ENCODE results near the gene ZNRF1.

GRCh38 chr16:75010427-75010826 is 11.6 kb downstream of the ZNRF1 start:
- TF ChIP-seq REST (IDR thresholded peaks at IDR 0.05; ENCODE audit: insufficient read depth in 1 of 2, low read depth in 2 of 2, low read length in 2 of 2) (no peak), POLR2AphosphoS5 (IDR thresholded peaks at IDR 0.05; ENCODE audit: low read depth, low read length) (no peak), TAF1 (IDR thresholded peaks at IDR 0.05; ENCODE audit: borderline replicate concordance, insufficient read depth, low read length) (no peak), SIN3A (IDR thresholded peaks at IDR 0.05; ENCODE audit: borderline replicate concordance, insufficient read depth, low read length) (no peak)

Data from PFSK-1 (cell line).